GM20431 (cell line): ENCODE data around the gene SSC5D.

Experiments used
- in situ Hi-C: fragments of 300-500 bp; cut with MseI, MboI; formaldehyde crosslinking; loops from one replicate; pipeline ENCODE4 v1.15.0; 2020; ENCODE audit warnings: low sequenced_read_pairs; ENCODE audit not compliant: unreplicated experiment

SSC5D gene

GRCh38 chr19:55549500-55550320 is 61.5 kb downstream of the SSC5D start:
- in situ Hi-C loops, result no loop called here

GRCh38 chr19:55550321-55550650 is 62.0 kb downstream of the SSC5D start:
- in situ Hi-C loops, result no loop called here

- in situ Hi-C loops, result no loop called here
Observed at GRCh38 chr19:55552206-55552605, 64.0 kb downstream of the SSC5D start.

- in situ Hi-C loops, result no loop called here
Observed at GRCh38 chr19:55552620-55553019, 64.4 kb downstream of the SSC5D start.

GRCh38 chr19:55553217-55554182 is 65.3 kb downstream of the SSC5D start:
- in situ Hi-C loops, result no loop called here

- in situ Hi-C loops, result no loop called here
Observed at GRCh38 chr19:55554302-55554701, 66.1 kb downstream of the SSC5D start.

GRCh38 chr19:55554741-55555152 is 66.5 kb downstream of the SSC5D start:
- in situ Hi-C loops, result no loop called here

GRCh38 chr19:55559684-55560083 is 71.4 kb downstream of the SSC5D start:
- in situ Hi-C loops, result no loop called here

- in situ Hi-C loops, result no loop called here
Observed at GRCh38 chr19:55563261-55563690, 75.0 kb downstream of the SSC5D start.

- in situ Hi-C loops, result no loop called here
Observed at GRCh38 chr19:55566823-55567222, 78.6 kb downstream of the SSC5D start.

GRCh38 chr19:55567708-55568328 is 79.6 kb downstream of the SSC5D start:
- in situ Hi-C loops, result no loop called here
